Neural progenitor cell (in vitro differentiated cells): ENCODE results near the gene CHTOP.

ENCODE experiments used
- EZH2 ChIP-seq: fragments of 200-600 bp; sonication (generic); IDR thresholded peaks from 2 replicates; pipeline ENCODE4 v1.6.1; 2017; ENCODE audit warnings: antibody characterized with exemption, mild to moderate bottlenecking, moderate library complexity
- EZH2phosphoT487 ChIP-seq: fragments of 200-600 bp; sonication (generic); IDR thresholded peaks from 2 replicates; pipeline ENCODE4 v1.6.1; 2017; ENCODE audit warnings: antibody characterized with exemption
- TF ChIP-seq, protein P1 (sequence below): fragments of 200-600 bp; sonication (generic); IDR thresholded peaks from 2 replicates; pipeline ENCODE4 v1.5.1; 2017; ENCODE audit warnings: antibody characterized with exemption, mild to moderate bottlenecking

DNA sequence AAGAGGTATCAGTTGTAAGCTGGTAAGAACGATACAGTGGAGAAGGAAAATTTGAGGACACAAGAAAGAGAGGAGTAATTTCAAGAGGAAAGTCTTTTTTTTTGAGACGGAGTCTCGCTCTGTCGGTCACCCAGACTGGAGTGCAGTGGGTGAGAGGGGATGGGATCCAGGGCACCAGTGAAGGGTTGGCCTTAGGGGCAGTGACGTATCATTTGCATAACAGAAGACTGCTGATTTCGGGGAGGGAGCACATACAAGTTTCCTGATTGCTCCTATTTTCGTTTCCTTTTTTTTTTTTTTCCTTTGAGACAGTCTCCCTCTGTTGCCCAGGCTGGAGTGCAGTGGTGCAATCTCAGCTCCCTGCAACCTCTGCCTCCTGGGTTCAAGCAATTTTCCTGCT is 10.8 kb upstream of the CHTOP start:
- TF ChIP-seq, protein P1, sequence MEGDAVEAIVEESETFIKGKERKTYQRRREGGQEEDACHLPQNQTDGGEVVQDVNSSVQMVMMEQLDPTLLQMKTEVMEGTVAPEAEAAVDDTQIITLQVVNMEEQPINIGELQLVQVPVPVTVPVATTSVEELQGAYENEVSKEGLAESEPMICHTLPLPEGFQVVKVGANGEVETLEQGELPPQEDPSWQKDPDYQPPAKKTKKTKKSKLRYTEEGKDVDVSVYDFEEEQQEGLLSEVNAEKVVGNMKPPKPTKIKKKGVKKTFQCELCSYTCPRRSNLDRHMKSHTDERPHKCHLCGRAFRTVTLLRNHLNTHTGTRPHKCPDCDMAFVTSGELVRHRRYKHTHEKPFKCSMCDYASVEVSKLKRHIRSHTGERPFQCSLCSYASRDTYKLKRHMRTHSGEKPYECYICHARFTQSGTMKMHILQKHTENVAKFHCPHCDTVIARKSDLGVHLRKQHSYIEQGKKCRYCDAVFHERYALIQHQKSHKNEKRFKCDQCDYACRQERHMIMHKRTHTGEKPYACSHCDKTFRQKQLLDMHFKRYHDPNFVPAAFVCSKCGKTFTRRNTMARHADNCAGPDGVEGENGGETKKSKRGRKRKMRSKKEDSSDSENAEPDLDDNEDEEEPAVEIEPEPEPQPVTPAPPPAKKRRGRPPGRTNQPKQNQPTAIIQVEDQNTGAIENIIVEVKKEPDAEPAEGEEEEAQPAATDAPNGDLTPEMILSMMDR = no peak
- no peak for TF ChIP-seq EZH2phosphoT487
- TF ChIP-seq EZH2 = no peak
